Gastrocnemius medialis (tissue), 4 donors: ENCODE measurements around the gene EQTN.

Source experiments
- POLR2A ChIP-seq, 2 donors: fragments of 450-650 bp; IDR thresholded peaks; one replicate each; pipeline ENCODE4 v1.6.1; 2017; ENCODE audit warnings: antibody characterized with exemption in 2 of 2, mild to moderate bottlenecking in 2 of 2, moderate library complexity in 2 of 2
- TF ChIP-seq, protein P1 (sequence below), 5 experiments: fragments of 450-650 bp in 3 of 5; fragments of 200-600 bp in 2 of 5; sonication (generic) in 2 of 5; IDR thresholded peaks in 4 of 5; conservative IDR thresholded peaks in 1 of 5; 1 replicate in 4 of 5; 2 replicates in 1 of 5; pipeline ENCODE4 v1.5.1; 2016 to 2019; ENCODE audit warnings: antibody characterized with exemption in 5 of 5, mild to moderate bottlenecking in 3 of 5, moderate library complexity in 3 of 5

DNA sequence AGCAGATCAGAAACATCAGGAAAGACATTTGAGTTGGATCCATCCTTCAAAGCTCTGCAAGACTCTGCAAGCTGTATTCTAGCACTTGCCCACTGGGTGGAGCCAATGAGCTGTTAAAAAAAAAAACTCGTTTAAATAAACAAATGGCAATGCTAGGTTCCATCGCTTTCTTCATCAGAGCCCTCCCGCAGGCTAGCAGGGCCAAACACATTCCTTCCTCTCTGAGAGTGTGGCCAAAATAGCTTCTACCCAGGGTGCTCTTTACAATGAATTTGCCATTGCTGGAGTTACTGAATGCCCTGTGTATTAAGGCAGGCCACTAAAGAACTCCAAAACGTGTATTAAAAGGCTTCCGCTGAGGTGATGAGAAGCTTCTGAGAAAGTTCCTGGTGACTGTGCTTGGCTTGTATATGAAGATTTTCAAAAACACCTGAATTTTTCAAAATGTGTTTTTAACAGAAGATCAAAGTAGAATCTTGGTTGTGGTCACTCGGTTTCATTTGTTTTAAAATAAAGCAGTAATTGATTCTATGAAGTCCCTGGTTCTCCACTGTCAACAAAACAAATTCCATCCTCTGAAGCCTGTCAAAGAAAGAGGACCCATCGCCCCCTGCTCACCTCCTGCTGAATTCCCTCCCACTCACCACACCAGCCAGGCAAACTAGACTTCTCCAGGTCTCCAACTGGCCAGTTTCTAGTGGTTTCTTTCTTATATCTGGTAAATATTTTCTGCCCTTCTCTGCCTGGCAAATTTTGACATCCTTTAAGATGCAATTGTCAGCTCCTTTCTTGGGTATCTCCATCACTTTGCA lies 36.5 kb upstream of the EQTN start:
- TF ChIP-seq, protein P1, sequence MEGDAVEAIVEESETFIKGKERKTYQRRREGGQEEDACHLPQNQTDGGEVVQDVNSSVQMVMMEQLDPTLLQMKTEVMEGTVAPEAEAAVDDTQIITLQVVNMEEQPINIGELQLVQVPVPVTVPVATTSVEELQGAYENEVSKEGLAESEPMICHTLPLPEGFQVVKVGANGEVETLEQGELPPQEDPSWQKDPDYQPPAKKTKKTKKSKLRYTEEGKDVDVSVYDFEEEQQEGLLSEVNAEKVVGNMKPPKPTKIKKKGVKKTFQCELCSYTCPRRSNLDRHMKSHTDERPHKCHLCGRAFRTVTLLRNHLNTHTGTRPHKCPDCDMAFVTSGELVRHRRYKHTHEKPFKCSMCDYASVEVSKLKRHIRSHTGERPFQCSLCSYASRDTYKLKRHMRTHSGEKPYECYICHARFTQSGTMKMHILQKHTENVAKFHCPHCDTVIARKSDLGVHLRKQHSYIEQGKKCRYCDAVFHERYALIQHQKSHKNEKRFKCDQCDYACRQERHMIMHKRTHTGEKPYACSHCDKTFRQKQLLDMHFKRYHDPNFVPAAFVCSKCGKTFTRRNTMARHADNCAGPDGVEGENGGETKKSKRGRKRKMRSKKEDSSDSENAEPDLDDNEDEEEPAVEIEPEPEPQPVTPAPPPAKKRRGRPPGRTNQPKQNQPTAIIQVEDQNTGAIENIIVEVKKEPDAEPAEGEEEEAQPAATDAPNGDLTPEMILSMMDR (IDR thresholded peaks at IDR 0.05 in 4 of 5, conservative IDR thresholded peaks at IDR 0.05 in 1 of 5), result peak; percentile 74 to 91 (median 85)
- no peak for TF ChIP-seq POLR2A (IDR thresholded peaks at IDR 0.05)
